SK-N-MC (cell line): ENCODE measurements around the gene RIPPLY3.

Source experiments
- DNase-seq: peaks from one replicate; pipeline ENCODE4 v3.0.0-alpha.2; 2011; ENCODE audit warnings: low read depth, low spot score
- H3K27ac ChIP-seq: fragments of 200-600 bp; sonication (generic); 2 replicates; pipeline ENCODE4 v1.5.1; 2016; ENCODE audit warnings: mixed run types
- H3K36me3 ChIP-seq: fragments of 200-600 bp; sonication (generic); 2 replicates; pipeline ENCODE4 v1.6.1; 2017; ENCODE audit warnings: antibody characterized with exemption, low read length, mixed read lengths; ENCODE audit not compliant: insufficient read depth
- H3K4me3 ChIP-seq: fragments of 200-600 bp; sonication (generic); 2 replicates; pipeline ENCODE4 v1.5.1; 2016
- H3K9ac ChIP-seq: fragments of 200-600 bp; sonication (generic); 2 replicates; pipeline ENCODE4 v1.8.0; 2017; ENCODE audit warnings: mixed run types, mixed read lengths; ENCODE audit not compliant: insufficient read length
- H3K9me3 ChIP-seq: fragments of 200-600 bp; sonication (generic); 2 replicates; pipeline ENCODE4 v1.6.1; 2017; ENCODE audit warnings: low read depth, mild to moderate bottlenecking, antibody characterized with exemption, low read length, moderate library complexity, mixed read lengths
- EZH2 ChIP-seq: fragments of 200-600 bp; sonication (generic); IDR thresholded peaks from one replicate; pipeline ENCODE4 v1.6.1; 2017; ENCODE audit warnings: antibody characterized with exemption
- FOXP2 ChIP-seq: optimal IDR thresholded peaks from 2 replicates; pipeline ENCODE3; 2011; ENCODE audit warnings: mild to moderate bottlenecking, moderate library complexity; ENCODE audit not compliant: insufficient read depth; ENCODE audit errors: extremely low read length, control extremely low read depth
- POLR2AphosphoS5 ChIP-seq: IDR thresholded peaks from 2 replicates; pipeline ENCODE4 v1.6.1; 2012; ENCODE audit warnings: mild to moderate bottlenecking, low read depth, low read length, borderline replicate concordance

RIPPLY3 gene

DNA sequence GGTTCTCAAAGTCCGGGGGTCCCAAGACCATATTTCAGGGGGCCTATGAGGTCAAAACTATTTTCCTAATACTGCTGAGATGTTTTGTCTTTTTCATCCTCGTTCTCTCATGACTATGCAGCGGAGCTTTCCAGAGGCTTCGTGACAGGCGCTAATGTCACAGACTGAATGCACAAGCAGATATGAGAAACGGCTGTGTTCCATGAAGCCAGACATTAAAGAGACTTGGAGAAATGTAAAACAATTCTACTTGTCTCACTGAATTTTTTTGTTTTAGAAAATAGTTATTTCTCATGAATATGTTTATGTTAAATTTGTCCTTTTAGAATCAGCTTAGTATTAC, 56.1 kb downstream of the RIPPLY3 start:
- Histone ChIP-seq H3K36me3 (no peaks in the 10 kb centered on the region), H3K9me3 (no peaks in the 10 kb centered on the region), H3K9ac (no peak overlapping the region), H3K27ac (no peak overlapping the region), H3K4me3 (no peak overlapping the region)
- TF ChIP-seq POLR2AphosphoS5, result no peak
- no peak for TF ChIP-seq FOXP2
- TF ChIP-seq EZH2, result no peak
- no peak for DNase-seq

DNA sequence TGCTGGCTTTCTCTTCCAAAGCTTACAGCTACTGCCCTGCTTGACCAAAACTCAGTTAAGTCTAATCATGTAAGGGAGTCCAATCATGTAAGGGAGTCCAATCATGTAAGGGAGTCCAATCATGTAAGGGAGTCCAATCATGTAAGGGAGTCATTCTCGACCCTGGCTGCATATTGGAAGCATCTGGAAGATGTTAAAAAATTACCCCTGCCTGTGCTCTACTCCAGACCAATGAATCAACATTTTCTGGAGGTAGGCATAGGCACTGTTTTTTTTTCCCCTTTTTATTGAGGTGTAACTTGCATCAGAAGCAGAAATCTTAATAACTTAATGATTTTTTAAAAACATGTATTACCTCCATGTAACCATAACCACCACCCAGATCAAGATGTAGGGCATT, 56.9 kb downstream of the RIPPLY3 start:
- Histone ChIP-seq H3K4me3 (no peak overlapping the region), H3K9me3 (no peaks in the 10 kb centered on the region), H3K36me3 (no peaks in the 10 kb centered on the region; the same call in 1 of the 2 replicates), H3K9ac (no peak overlapping the region), H3K27ac (no peak overlapping the region)
- TF ChIP-seq FOXP2, result no peak
- TF ChIP-seq EZH2, result no peak
- TF ChIP-seq POLR2AphosphoS5, result no peak
- DNase-seq, result no peak

DNA sequence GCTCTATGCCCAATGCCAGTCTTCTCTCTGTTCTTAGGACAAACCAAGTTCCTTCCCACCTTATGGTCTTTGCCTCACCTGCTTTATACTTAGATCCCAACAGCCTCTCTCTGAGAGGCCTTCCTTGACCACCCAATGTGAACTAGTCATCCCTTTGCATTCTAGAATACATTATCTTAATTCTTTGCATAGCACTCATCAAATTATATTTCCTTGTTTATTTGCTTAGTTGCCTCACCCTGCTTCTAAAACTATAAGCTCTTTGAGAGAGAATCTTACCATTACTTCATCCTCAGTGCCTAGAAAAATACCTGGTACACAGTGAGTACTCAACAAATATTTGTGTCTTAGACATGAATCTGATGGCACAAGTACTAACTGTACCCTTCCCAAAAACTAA, 58.3 kb downstream of the RIPPLY3 start:
- Histone ChIP-seq H3K9me3 (no peaks in the 10 kb centered on the region), H3K9ac (no peak overlapping the region), H3K4me3 (no peak overlapping the region), H3K36me3 (peaks cover 7% of the 10 kb centered on the region; the same call in 1 of the 2 replicates), H3K27ac (no peak overlapping the region)
- DNase-seq, result no peak
- TF ChIP-seq FOXP2 (no peak), EZH2 (no peak), POLR2AphosphoS5 (no peak)

- Histone ChIP-seq H3K9ac (no peak overlapping the region), H3K27ac (no peak overlapping the region), H3K9me3 (no peaks in the 10 kb centered on the region), H3K36me3 (peaks cover 7% of the 10 kb centered on the region; the same call in 1 of the 2 replicates), H3K4me3 (no peak overlapping the region)
- TF ChIP-seq EZH2, result no peak
- no peak for TF ChIP-seq POLR2AphosphoS5
- no peak for TF ChIP-seq FOXP2
- no peak for DNase-seq
Observed at GRCh38 chr21:37065561-37066177, 59.2 kb downstream of the RIPPLY3 start.
